Activated CD8-positive, alpha-beta memory T cell treated with anti-CD3 and anti-CD28 coated beads, Interleukin-2, amount 10 ng/mL, durations not matched to agents 7 days and 5 days (primary cell): ENCODE data around the gene GPRC5B. TPM values are rescaled to one million over a fixed set of nuclear protein-coding genes. Genes with fewer than 3 reads are reported as not detected.

ENCODE experiments used
- ATAC-seq: fragments of 150-1000 bp; cut with Tn5 transposase; one replicate; pipeline ENCODE4 v1.10.0; 2021; ENCODE audit warnings: moderate library complexity
- CTCF ChIA-PET: fragments of 350-600 bp; sonication (Branson Sonifier 250); formaldehyde crosslinking; loops from one replicate; lab custom pipeline; 2021; ENCODE audit warnings: antibody characterized with exemption; lab: Charles Lee
- DNase-seq: peaks from one replicate; pipeline ENCODE4 v3.0.0-alpha.2; 2020
- H3K27ac Mint-ChIP-seq: one replicate; pipeline ENCODE4 v1.8.0; 2021; ENCODE audit warnings: mild to moderate bottlenecking, mixed read lengths
- H3K27me3 Mint-ChIP-seq: one replicate; pipeline ENCODE4 v1.8.0; 2021; ENCODE audit warnings: mixed read lengths
- H3K36me3 Mint-ChIP-seq: one replicate; pipeline ENCODE4 v1.8.0; 2021; ENCODE audit warnings: mild to moderate bottlenecking, mixed read lengths
- H3K4me1 Mint-ChIP-seq: one replicate; pipeline ENCODE4 v1.8.0; 2021; ENCODE audit warnings: mixed read lengths
- H3K4me3 Mint-ChIP-seq: one replicate; pipeline ENCODE4 v1.8.0; 2021; ENCODE audit warnings: mild to moderate bottlenecking, moderate library complexity, mixed read lengths
- H3K9me3 Mint-ChIP-seq: one replicate; pipeline ENCODE4 v1.8.0; 2022; ENCODE audit warnings: low read depth, mixed read lengths
- total RNA-seq, 2 experiments: library from RNA; stranded (reverse); gene quantifications; one replicate each; pipeline ENCODE4 v1.2.3, GENCODE V29; 2021

The GPRC5B gene
- total RNA-seq, 2 experiments from 2014 or later = not detected

GRCh38 chr16:19842426-19843157 is 42.1 kb downstream of the GPRC5B start:
- Mint-ChIP-seq H3K36me3 (no peaks in the 10 kb centered on the region), H3K9me3 (no peaks in the 10 kb centered on the region), H3K27me3 (peaks cover 8% of the 10 kb centered on the region), H3K4me3 (no peak overlapping the region), H3K27ac (no peak overlapping the region), H3K4me1 (no peaks in the 10 kb centered on the region)
- DNase-seq (no peak), ATAC-seq (no peak)
- CTCF ChIA-PET = interaction anchor here (0.6 kb wide), 1 partner anchor 85 kb away, joined by 3 read pairs; no protein-coding TSS in a partner anchor

- H3K9me3 Mint-ChIP-seq = no peaks in the 10 kb centered on the region
- no peaks in the 10 kb centered on the region for H3K36me3 Mint-ChIP-seq
- no peak overlapping the region for H3K27ac Mint-ChIP-seq
- no peak for DNase-seq
- H3K27me3 Mint-ChIP-seq = peaks cover 5% of the 10 kb centered on the region
- CTCF ChIA-PET = interaction anchor here (0.7 kb wide), 1 partner anchor 67 kb away, joined by 5 read pairs; no protein-coding TSS in a partner anchor
- no peaks in the 10 kb centered on the region for H3K4me1 Mint-ChIP-seq
- ATAC-seq = no peak
- no peak overlapping the region for H3K4me3 Mint-ChIP-seq
Observed at GRCh38 chr16:19841184-19841583, 43.5 kb downstream of the GPRC5B start.

- Mint-ChIP-seq H3K4me1 (no peaks in the 10 kb centered on the region), H3K27ac (no peak overlapping the region), H3K36me3 (no peaks in the 10 kb centered on the region), H3K27me3 (peaks cover 4% of the 10 kb centered on the region), H3K4me3 (no peak overlapping the region), H3K9me3 (no peaks in the 10 kb centered on the region)
- ATAC-seq (no peak), DNase-seq (no peak)
- CTCF ChIA-PET = no interaction called here
Observed at GRCh38 chr16:19840524-19841110, 44.0 kb downstream of the GPRC5B start.

GRCh38 chr16:19837984-19838707 is 46.5 kb downstream of the GPRC5B start:
- no peak for ATAC-seq
- no peak for DNase-seq
- H3K27me3 Mint-ChIP-seq = peaks cover 4% of the 10 kb centered on the region
- CTCF ChIA-PET = no interaction called here
- H3K27ac Mint-ChIP-seq = no peak overlapping the region
- H3K4me1 Mint-ChIP-seq = no peaks in the 10 kb centered on the region
- no peak overlapping the region for H3K4me3 Mint-ChIP-seq
- H3K9me3 Mint-ChIP-seq = no peaks in the 10 kb centered on the region
- no peaks in the 10 kb centered on the region for H3K36me3 Mint-ChIP-seq

- H3K36me3 Mint-ChIP-seq = no peaks in the 10 kb centered on the region
- no peak overlapping the region for H3K27ac Mint-ChIP-seq
- no peak overlapping the region for H3K4me3 Mint-ChIP-seq
- no peak for ATAC-seq
- H3K9me3 Mint-ChIP-seq = no peaks in the 10 kb centered on the region
- DNase-seq = no peak
- CTCF ChIA-PET = no interaction called here
- peaks cover 4% of the 10 kb centered on the region for H3K27me3 Mint-ChIP-seq
- no peaks in the 10 kb centered on the region for H3K4me1 Mint-ChIP-seq
Observed at GRCh38 chr16:19837331-19837980, 47.2 kb downstream of the GPRC5B start.

- H3K36me3 Mint-ChIP-seq = no peaks in the 10 kb centered on the region
- H3K27me3 Mint-ChIP-seq = peaks cover 4% of the 10 kb centered on the region
- CTCF ChIA-PET = no interaction called here
- no peaks in the 10 kb centered on the region for H3K4me1 Mint-ChIP-seq
- H3K9me3 Mint-ChIP-seq = no peaks in the 10 kb centered on the region
- H3K4me3 Mint-ChIP-seq = no peak overlapping the region
- DNase-seq (no peak), ATAC-seq (no peak)
- H3K27ac Mint-ChIP-seq = no peak overlapping the region
Observed at GRCh38 chr16:19835968-19836421, 48.7 kb downstream of the GPRC5B start.

GRCh38 chr16:19835196-19835595 is 49.5 kb downstream of the GPRC5B start:
- no peaks in the 10 kb centered on the region for H3K4me1 Mint-ChIP-seq

GRCh38 chr16:19833581-19833980 is 51.1 kb downstream of the GPRC5B start:
- DNase-seq (no peak), ATAC-seq (no peak)
- Mint-ChIP-seq H3K9me3 (no peaks in the 10 kb centered on the region), H3K4me3 (no peak overlapping the region), H3K36me3 (no peaks in the 10 kb centered on the region), H3K4me1 (no peaks in the 10 kb centered on the region), H3K27ac (no peak overlapping the region), H3K27me3 (peaks cover 4% of the 10 kb centered on the region)
- CTCF ChIA-PET = no interaction called here

More at GRCh38 chr16:19835196-19835595, 49.5 kb downstream of the GPRC5B start:
- Mint-ChIP-seq H3K27me3 (peaks cover 4% of the 10 kb centered on the region), H3K4me3 (no peak overlapping the region), H3K36me3 (no peaks in the 10 kb centered on the region), H3K9me3 (no peaks in the 10 kb centered on the region), H3K27ac (no peak overlapping the region)
- DNase-seq (no peak), ATAC-seq (no peak)
- CTCF ChIA-PET = no interaction called here

- ATAC-seq (no peak), DNase-seq (no peak)
- CTCF ChIA-PET = no interaction called here
- Mint-ChIP-seq H3K4me3 (no peak overlapping the region), H3K36me3 (no peaks in the 10 kb centered on the region), H3K9me3 (no peaks in the 10 kb centered on the region), H3K27me3 (peaks cover 4% of the 10 kb centered on the region), H3K4me1 (no peaks in the 10 kb centered on the region), H3K27ac (no peak overlapping the region)
Observed at GRCh38 chr16:19833176-19833575, 51.5 kb downstream of the GPRC5B start.

GRCh38 chr16:19831678-19832077 is 53.0 kb downstream of the GPRC5B start:
- ATAC-seq (no peak), DNase-seq (no peak)
- CTCF ChIA-PET = no interaction called here
- no peaks in the 10 kb centered on the region for H3K36me3 Mint-ChIP-seq
- H3K27ac Mint-ChIP-seq = no peak overlapping the region
- no peaks in the 10 kb centered on the region for H3K27me3 Mint-ChIP-seq
- H3K4me3 Mint-ChIP-seq = no peak overlapping the region
- no peaks in the 10 kb centered on the region for H3K4me1 Mint-ChIP-seq
- H3K9me3 Mint-ChIP-seq = no peaks in the 10 kb centered on the region

- DNase-seq (no peak), ATAC-seq (no peak)
- H3K27ac Mint-ChIP-seq = no peak overlapping the region
- H3K4me3 Mint-ChIP-seq = no peak overlapping the region
- CTCF ChIA-PET = interaction anchor here (1.1 kb wide), 1 partner anchor 12 kb away, joined by 3 read pairs; no protein-coding TSS in a partner anchor
- H3K36me3 Mint-ChIP-seq = no peaks in the 10 kb centered on the region
- no peaks in the 10 kb centered on the region for H3K9me3 Mint-ChIP-seq
- H3K4me1 Mint-ChIP-seq = no peaks in the 10 kb centered on the region
- H3K27me3 Mint-ChIP-seq = no peaks in the 10 kb centered on the region
Observed at GRCh38 chr16:19830902-19831560, 53.6 kb downstream of the GPRC5B start.

GRCh38 chr16:19829844-19830692 is 54.6 kb downstream of the GPRC5B start:
- Mint-ChIP-seq H3K4me3 (no peak overlapping the region), H3K27ac (no peak overlapping the region), H3K36me3 (no peaks in the 10 kb centered on the region), H3K9me3 (no peaks in the 10 kb centered on the region), H3K4me1 (no peaks in the 10 kb centered on the region), H3K27me3 (no peaks in the 10 kb centered on the region)
- CTCF ChIA-PET = interaction anchor here (1.1 kb wide), 1 partner anchor 11 kb away, joined by 3 read pairs; no protein-coding TSS in a partner anchor
- ATAC-seq (no peak), DNase-seq (no peak)
